ENCODE results near the gene SIK3.

- TF ChIP-seq CTCF (IDR thresholded peaks at IDR 0.05) (no peak), POLR2A (IDR thresholded peaks at IDR 0.05) (no peak)
Observed at GRCh38 chr11:116916052-116916451, 182.2 kb downstream of the SIK3 start.
